GM19395 (cell line): ENCODE results near the gene PTH2R.
"Not testable (repeated sequence)": the region's sequence is repeated elsewhere in the genome, so short reads cannot be mapped to it uniquely, and the experiment has no call there.

Source experiments
- ATAC-seq: cut with Tn5 transposase; IDR thresholded peaks from one replicate; pipeline ENCODE4 v1.9.1; 2021; ENCODE audit warnings: mild to moderate bottlenecking, moderate library complexity; ENCODE audit not compliant: unreplicated experiment

PTH2R gene

GRCh38 chr2:208386541-208386940 is 20.1 kb upstream of the PTH2R start:
- ATAC-seq, result no peak

GRCh38 chr2:208389940-208390339 is 16.7 kb upstream of the PTH2R start:
- ATAC-seq, result no peak

GRCh38 chr2:208392300-208392699 is 14.3 kb upstream of the PTH2R start:
- ATAC-seq, result no peak

- ATAC-seq, result not testable (repeated sequence)
Observed at GRCh38 chr2:208396796-208397195, 9.8 kb upstream of the PTH2R start.

- no peak for ATAC-seq
Observed at GRCh38 chr2:208399201-208399600, 7.4 kb upstream of the PTH2R start.

GRCh38 chr2:208407667-208408066 is 1.1 kb downstream of the PTH2R start:
- no peak for ATAC-seq

- ATAC-seq, result no peak
Observed at GRCh38 chr2:208413931-208414330, 7.3 kb downstream of the PTH2R start.

GRCh38 chr2:208415255-208415654 is 8.7 kb downstream of the PTH2R start:
- peak; percentile 52 for ATAC-seq

GRCh38 chr2:208415897-208416296 is 9.3 kb downstream of the PTH2R start:
- peak; percentile 80 for ATAC-seq

- no peak for ATAC-seq
Observed at GRCh38 chr2:208426412-208427045, 19.9 kb downstream of the PTH2R start.

- no peak for ATAC-seq
Observed at GRCh38 chr2:208437755-208438154, 31.2 kb downstream of the PTH2R start.

GRCh38 chr2:208440716-208441115 is 34.1 kb downstream of the PTH2R start:
- no peak for ATAC-seq

GRCh38 chr2:208441951-208442350 is 35.4 kb downstream of the PTH2R start:
- ATAC-seq, result no peak

GRCh38 chr2:208447447-208447846 is 40.9 kb downstream of the PTH2R start:
- ATAC-seq, result not testable (repeated sequence)

GRCh38 chr2:208451061-208451460 is 44.5 kb downstream of the PTH2R start:
- no peak for ATAC-seq

GRCh38 chr2:208454861-208455260 is 48.3 kb downstream of the PTH2R start:
- ATAC-seq, result no peak

GRCh38 chr2:208463721-208464120 is 57.1 kb downstream of the PTH2R start:
- no peak for ATAC-seq

- no peak for ATAC-seq
Observed at GRCh38 chr2:208464205-208464604, 57.6 kb downstream of the PTH2R start.

- ATAC-seq, result peak; percentile 85
Observed at GRCh38 chr2:208466151-208466919, 59.7 kb downstream of the PTH2R start.

GRCh38 chr2:208466920-208467298 is 60.3 kb downstream of the PTH2R start:
- no peak for ATAC-seq

- ATAC-seq, result no peak
Observed at GRCh38 chr2:208467564-208467963, 61.0 kb downstream of the PTH2R start.

- ATAC-seq, result no peak
Observed at GRCh38 chr2:208477741-208478140, 71.1 kb downstream of the PTH2R start.

- ATAC-seq, result peak; percentile 58
Observed at GRCh38 chr2:208479342-208479741, 72.8 kb downstream of the PTH2R start.
